H9 (cell line): Measurements from ENCODE around the gene CDH22. TPM values are rescaled to one million over a fixed set of nuclear protein-coding genes. Genes with fewer than 3 reads are reported as not detected.

ENCODE experiments used
- DNase-seq: peaks from one replicate; pipeline ENCODE4 v3.0.0-alpha.2; 2017
- H2AFZ ChIP-seq: one replicate; pipeline ENCODE4 v1.6.1; 2013; ENCODE audit warnings: mild to moderate bottlenecking, low read length, control low read depth, moderate library complexity
- H2AK5ac ChIP-seq: 2 replicates; pipeline ENCODE4 v1.6.1; 2013; ENCODE audit warnings: low read length, control low read depth, mixed read lengths; ENCODE audit not compliant: insufficient read length
- H2BK120ac ChIP-seq: one replicate; pipeline ENCODE4 v1.6.1; 2013; ENCODE audit warnings: low read depth, mild to moderate bottlenecking, low read length, control low read depth, inconsistent platforms; ENCODE audit not compliant: poor library complexity, severe bottlenecking
- H2BK12ac ChIP-seq: 2 replicates; pipeline ENCODE4 v1.6.1; 2013; ENCODE audit warnings: low read length, control low read depth, mixed read lengths, low read depth; ENCODE audit not compliant: insufficient read length
- H2BK15ac ChIP-seq: 2 replicates; pipeline ENCODE4 v1.6.1; 2013; ENCODE audit warnings: low read depth, low read length, control low read depth
- H2BK20ac ChIP-seq: one replicate; pipeline ENCODE4 v1.6.1; 2013; ENCODE audit warnings: low read depth, mild to moderate bottlenecking, low read length, control low read depth, inconsistent platforms; ENCODE audit not compliant: poor library complexity, severe bottlenecking
- H2BK5ac ChIP-seq: 2 replicates; pipeline ENCODE4 v1.6.1; 2013; ENCODE audit warnings: low read length, control low read depth, mixed read lengths; ENCODE audit not compliant: insufficient read length
- H3K14ac ChIP-seq: 2 replicates; pipeline ENCODE4 v1.6.1; 2013; ENCODE audit warnings: low read length, control low read depth; ENCODE audit not compliant: insufficient read depth
- H3K18ac ChIP-seq: 2 replicates; pipeline ENCODE4 v1.6.1; 2013; ENCODE audit warnings: low read depth, mild to moderate bottlenecking, mixed read lengths, low read length, control low read depth; ENCODE audit not compliant: insufficient read length
- H3K23ac ChIP-seq: 2 replicates; pipeline ENCODE4 v1.6.1; 2013; ENCODE audit warnings: low read length, control low read depth, mixed read lengths, low read depth; ENCODE audit not compliant: insufficient read length
- H3K23me2 ChIP-seq: 2 replicates; pipeline ENCODE4 v1.6.1; 2013; ENCODE audit warnings: low read depth, mild to moderate bottlenecking, mixed read lengths, low read length, control low read depth; ENCODE audit not compliant: insufficient read length, poor library complexity, severe bottlenecking
- H3K27ac ChIP-seq: 2 replicates; pipeline ENCODE4 v1.5.1; 2013; ENCODE audit warnings: low read length, control low read depth, mixed read lengths, low read depth; ENCODE audit not compliant: insufficient read length
- H3K27me3 ChIP-seq: 2 replicates; pipeline ENCODE4 v1.6.1; 2013; ENCODE audit warnings: low read length, control low read depth, inconsistent platforms; ENCODE audit not compliant: insufficient read depth
- H3K4ac ChIP-seq: 2 replicates; pipeline ENCODE4 v1.6.1; 2013; ENCODE audit warnings: low read depth, mild to moderate bottlenecking, control low read depth, inconsistent platforms, low read length, moderate library complexity
- H3K4me1 ChIP-seq: 2 replicates; pipeline ENCODE4 v1.6.1; 2013; ENCODE audit warnings: low read length, control low read depth, inconsistent platforms; ENCODE audit not compliant: insufficient read depth
- H3K4me2 ChIP-seq: 2 replicates; pipeline ENCODE4 v1.6.1; 2013; ENCODE audit warnings: low read length, control low read depth, mixed read lengths; ENCODE audit not compliant: insufficient read length, insufficient read depth
- H3K56ac ChIP-seq: 2 replicates; pipeline ENCODE4 v1.6.1; 2013; ENCODE audit warnings: low read depth, mild to moderate bottlenecking, mixed read lengths, low read length, control low read depth; ENCODE audit not compliant: insufficient read length
- H3K79me1 ChIP-seq: 2 replicates; pipeline ENCODE4 v1.6.1; 2013; ENCODE audit warnings: low read depth, mild to moderate bottlenecking, moderate library complexity, low read length, control low read depth, inconsistent platforms; ENCODE audit not compliant: insufficient read depth, poor library complexity, severe bottlenecking
- H3K79me2 ChIP-seq: 2 replicates; pipeline ENCODE4 v1.6.1; 2013; ENCODE audit warnings: low read length, control low read depth, inconsistent platforms; ENCODE audit not compliant: insufficient read depth
- H3K9ac ChIP-seq: 2 replicates; pipeline ENCODE4 v1.6.1; 2013; ENCODE audit warnings: low read length, control low read depth, mixed read lengths; ENCODE audit not compliant: insufficient read length; ENCODE audit errors: extremely low read depth
- H3K9me3 ChIP-seq: one replicate; pipeline ENCODE4 v1.6.1; 2013; ENCODE audit warnings: low read depth, low read length, inconsistent platforms; ENCODE audit not compliant: control insufficient read depth
- H3T11ph ChIP-seq: one replicate; pipeline ENCODE4 v1.6.1; 2013; ENCODE audit warnings: mild to moderate bottlenecking, low read length, control low read depth, inconsistent platforms
- H4K20me1 ChIP-seq: one replicate; pipeline ENCODE4 v1.6.1; 2013; ENCODE audit not compliant: control insufficient read depth, insufficient read length, insufficient read depth
- H4K5ac ChIP-seq: 2 replicates; pipeline ENCODE4 v1.6.1; 2013; ENCODE audit warnings: low read depth, mild to moderate bottlenecking, mixed read lengths, low read length, control low read depth; ENCODE audit not compliant: insufficient read length
- H4K8ac ChIP-seq: replicated peaks from 2 replicates; pipeline ENCODE4 v1.6.1; 2013; ENCODE audit warnings: low read length, control low read depth, mixed read lengths, low read depth; ENCODE audit not compliant: insufficient read length
- H4K91ac ChIP-seq: 2 replicates; pipeline ENCODE4 v1.6.1; 2013; ENCODE audit warnings: low read depth, mild to moderate bottlenecking, moderate library complexity, mixed read lengths, low read length, control low read depth; ENCODE audit not compliant: insufficient read length
- H3K27ac Mint-ChIP-seq, 3 experiments: 2 replicates in 2 of 3; 3 replicates in 1 of 3; pipeline ENCODE4 v1.8.0; 2020 to 2021; ENCODE audit warnings: mixed read lengths in 3 of 3, mild to moderate bottlenecking in 1 of 3, moderate library complexity in 1 of 3
- H3K27me3 Mint-ChIP-seq: 2 replicates; pipeline ENCODE4 v1.8.0; 2021; ENCODE audit warnings: low read depth, mild to moderate bottlenecking, moderate library complexity, mixed read lengths
- H3K36me3 Mint-ChIP-seq, 3 experiments: 2 replicates in 2 of 3; 3 replicates in 1 of 3; pipeline ENCODE4 v1.8.0; 2020 to 2021; ENCODE audit warnings: low read depth in 3 of 3, mixed read lengths in 3 of 3; ENCODE audit not compliant: insufficient read depth in 1 of 3
- H3K4me1 Mint-ChIP-seq, 2 experiments: 2 replicates each; pipeline ENCODE4 v1.8.0; 2020; ENCODE audit warnings: mixed read lengths in 2 of 2
- H3K4me3 Mint-ChIP-seq, 2 experiments: 2 replicates in 1 of 2; 3 replicates in 1 of 2; pipeline ENCODE4 v1.8.0; 2020 to 2021; ENCODE audit warnings: mild to moderate bottlenecking in 2 of 2, mixed read lengths in 2 of 2, moderate library complexity in 1 of 2
- H3K9me3 Mint-ChIP-seq, 2 experiments: 2 replicates in 1 of 2; 3 replicates in 1 of 2; pipeline ENCODE4 v1.8.0; 2020; ENCODE audit warnings: mild to moderate bottlenecking in 2 of 2, mixed read lengths in 2 of 2, moderate library complexity in 1 of 2
- WGBS: extraction: QIAGEN DNeasy Blood & Tissue Kit; methylation state at CpG from one replicate; pipeline ENCODE4 v1.1.7; 2013; ENCODE audit warnings: missing lambda C conversion rate, low lambda C conversion rate, mixed read lengths; ENCODE audit not compliant: insufficient read length; ENCODE audit errors: extremely low coverage; 5-methylcytosine and 5-hydroxymethylcytosine counted together
- total RNA-seq: library from RNA; stranded (reverse); gene quantifications from 2 replicates; pipeline ENCODE4 v1.2.1, GENCODE V29; 2021
- TF ChIP-seq, protein P1 (sequence below): fragments of 200-600 bp; sonication (generic); conservative IDR thresholded peaks from 3 replicates; pipeline ENCODE4 v1.8.0; 2021; ENCODE audit warnings: antibody characterized with exemption, mild to moderate bottlenecking

The CDH22 gene
- total RNA-seq, 1 experiment from 2014 or later, result not detected

GRCh38 chr20:46154796-46155195, 153.5 kb downstream of the CDH22 start:
- Histone ChIP-seq H3T11ph (no peak overlapping the region), H3K23me2 (no peaks in the 10 kb centered on the region), H4K91ac (no peak overlapping the region), H3K27ac (no peak overlapping the region), H4K8ac (no peak overlapping the region), H2BK20ac (no peak overlapping the region), H3K14ac (no peak overlapping the region), H3K56ac (no peak overlapping the region), H3K23ac (no peak overlapping the region), H3K4ac (no peak overlapping the region), H3K4me2 (no peak overlapping the region), H3K4me1 (no peaks in the 10 kb centered on the region), H2BK120ac (no peak overlapping the region), H4K20me1 (no peaks in the 10 kb centered on the region), H3K9ac (no peak overlapping the region), H4K5ac (no peak overlapping the region), H3K27me3 (no peaks in the 10 kb centered on the region), H3K79me1 (no peaks in the 10 kb centered on the region), H2BK15ac (no peak overlapping the region), H2BK12ac (no peak overlapping the region), H2AFZ (no peak overlapping the region), H3K18ac (no peak overlapping the region), H3K79me2 (no peaks in the 10 kb centered on the region), H3K9me3 (no peaks in the 10 kb centered on the region), H2BK5ac (no peak overlapping the region), H2AK5ac (no peak overlapping the region)
- Mint-ChIP-seq H3K27ac (no peak overlapping the region), H3K4me3 (no peak overlapping the region), H3K27me3 (peaks cover 6% of the 10 kb centered on the region), H3K4me1 (peaks cover 5 to 23% of the 10 kb centered on the region in 2 experiments; a peak in 2 of 4 replicates), H3K36me3 (no peaks in the 10 kb centered on the region), H3K9me3 (no peaks in the 10 kb centered on the region)
- no CpG with 5 or more reads among the region's 2 CpGs for WGBS
- DNase-seq, result no peak
- TF ChIP-seq, protein P1, sequence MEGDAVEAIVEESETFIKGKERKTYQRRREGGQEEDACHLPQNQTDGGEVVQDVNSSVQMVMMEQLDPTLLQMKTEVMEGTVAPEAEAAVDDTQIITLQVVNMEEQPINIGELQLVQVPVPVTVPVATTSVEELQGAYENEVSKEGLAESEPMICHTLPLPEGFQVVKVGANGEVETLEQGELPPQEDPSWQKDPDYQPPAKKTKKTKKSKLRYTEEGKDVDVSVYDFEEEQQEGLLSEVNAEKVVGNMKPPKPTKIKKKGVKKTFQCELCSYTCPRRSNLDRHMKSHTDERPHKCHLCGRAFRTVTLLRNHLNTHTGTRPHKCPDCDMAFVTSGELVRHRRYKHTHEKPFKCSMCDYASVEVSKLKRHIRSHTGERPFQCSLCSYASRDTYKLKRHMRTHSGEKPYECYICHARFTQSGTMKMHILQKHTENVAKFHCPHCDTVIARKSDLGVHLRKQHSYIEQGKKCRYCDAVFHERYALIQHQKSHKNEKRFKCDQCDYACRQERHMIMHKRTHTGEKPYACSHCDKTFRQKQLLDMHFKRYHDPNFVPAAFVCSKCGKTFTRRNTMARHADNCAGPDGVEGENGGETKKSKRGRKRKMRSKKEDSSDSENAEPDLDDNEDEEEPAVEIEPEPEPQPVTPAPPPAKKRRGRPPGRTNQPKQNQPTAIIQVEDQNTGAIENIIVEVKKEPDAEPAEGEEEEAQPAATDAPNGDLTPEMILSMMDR, result no peak
